HG02885 (cell line): ENCODE results near the gene FOXL3.
"Not testable (repeated sequence)": the region's sequence is repeated elsewhere in the genome, so short reads cannot be mapped to it uniquely, and the experiment has no call there.

ENCODE experiments used
- ATAC-seq: cut with Tn5 transposase; IDR thresholded peaks from one replicate; pipeline ENCODE4 v1.9.1; 2021; ENCODE audit warnings: mild to moderate bottlenecking; ENCODE audit not compliant: unreplicated experiment, poor library complexity

FOXL3 gene

GRCh38 chr7:285731-286130 is 4.2 kb upstream of the FOXL3 start:
- no peak for ATAC-seq

- ATAC-seq, result no peak
Measured at GRCh38 chr7:286266-286665, 3.7 kb upstream of the FOXL3 start.

- ATAC-seq, result no peak
Measured at GRCh38 chr7:288671-289101, 1.3 kb upstream of the FOXL3 start.

GRCh38 chr7:289209-289755 is 688 bp upstream of the FOXL3 start:
- no peak for ATAC-seq

GRCh38 chr7:290554-291372 is 793 bp downstream of the FOXL3 start:
- no peak for ATAC-seq

- ATAC-seq, result no peak
Measured at GRCh38 chr7:291373-292092, 1.6 kb downstream of the FOXL3 start.

- ATAC-seq, result no peak
Measured at GRCh38 chr7:292226-292625, 2.3 kb downstream of the FOXL3 start.

GRCh38 chr7:292826-293225 is 2.9 kb downstream of the FOXL3 start:
- ATAC-seq, result no peak

GRCh38 chr7:293681-294439 is 3.9 kb downstream of the FOXL3 start:
- ATAC-seq, result no peak

- no peak for ATAC-seq
Measured at GRCh38 chr7:294440-295154, 4.6 kb downstream of the FOXL3 start.

GRCh38 chr7:295155-296154 is 5.5 kb downstream of the FOXL3 start:
- ATAC-seq, result no peak

GRCh38 chr7:296373-296945 is 6.5 kb downstream of the FOXL3 start:
- no peak for ATAC-seq

GRCh38 chr7:297141-297540 is 7.2 kb downstream of the FOXL3 start:
- ATAC-seq, result not testable (repeated sequence)

GRCh38 chr7:297611-298374 is 7.8 kb downstream of the FOXL3 start:
- no peak for ATAC-seq

- ATAC-seq, result no peak
Measured at GRCh38 chr7:298375-298702, 8.4 kb downstream of the FOXL3 start.

GRCh38 chr7:298743-299142 is 8.8 kb downstream of the FOXL3 start:
- no peak for ATAC-seq

- ATAC-seq, result no peak
Measured at GRCh38 chr7:299169-299568, 9.2 kb downstream of the FOXL3 start.

GRCh38 chr7:299628-300027 is 9.7 kb downstream of the FOXL3 start:
- no peak for ATAC-seq
